Measurements from ENCODE around the gene HOXA10.

The HOXA10 gene

DNA sequence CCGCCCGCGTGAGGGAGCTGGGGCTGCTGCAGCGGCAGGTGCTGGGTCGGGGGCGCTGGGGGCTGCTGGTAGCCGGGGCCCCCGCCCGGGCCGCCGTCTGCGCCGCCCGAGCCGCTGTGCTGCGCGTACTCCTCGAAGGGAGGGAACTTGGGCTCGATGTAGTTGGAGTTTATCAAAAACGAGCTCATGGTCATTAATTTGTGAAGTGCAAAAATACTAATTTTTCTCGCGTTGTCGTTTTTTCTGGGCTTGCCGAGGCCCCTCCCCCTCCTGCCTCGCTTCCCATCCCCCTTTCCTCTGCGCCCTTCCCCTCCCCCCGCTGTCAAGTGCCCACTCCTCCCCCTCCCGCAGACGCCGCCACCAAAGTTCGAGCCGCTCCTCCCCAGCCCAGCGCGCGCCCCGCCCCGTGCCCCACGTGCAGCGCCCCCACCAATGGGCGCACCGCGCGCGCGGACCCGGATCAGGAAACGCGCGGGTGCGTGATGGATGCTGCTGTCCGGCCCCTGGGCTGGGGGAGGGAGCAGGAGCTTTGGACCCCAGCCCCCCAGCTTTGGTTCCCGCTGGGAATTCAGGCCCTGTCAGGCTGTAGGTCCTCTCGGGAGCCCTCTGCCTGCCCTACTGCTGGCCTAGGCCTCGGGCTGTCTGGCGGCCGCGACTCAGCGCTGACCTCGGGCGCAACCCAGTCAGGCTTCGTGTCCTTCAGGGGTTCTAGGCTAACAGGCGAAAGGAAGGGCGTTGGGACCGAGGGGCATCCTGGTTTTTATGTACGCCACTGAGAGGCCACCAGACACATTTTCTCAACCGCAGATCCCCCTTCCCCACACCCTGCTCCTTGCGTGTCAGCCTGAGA is 43.4 kb downstream of the HOXA10 start, which contains the start of gene HOXA4:
Gene HOXA4, minus strand, starts transcription at position 218 of the 850 bp plus-strand sequence. Its CDS starts 24 bp downstream, at position 194.
- DNase-seq (ENCODE audit: low read depth): no peak

GRCh38 chr7:27129729-27130539 is 44.2 kb downstream of the HOXA10 start:
- no peak for DNase-seq (ENCODE audit: low read depth)

- DNase-seq (ENCODE audit: low read depth): no peak
These were observed 45.1 kb downstream of the HOXA10 start for GRCh38 chr7:27128776-27129728.

GRCh38 chr7:27128034-27128433 is 46.1 kb downstream of the HOXA10 start:
- DNase-seq (ENCODE audit: low read depth): no peak

DNA sequence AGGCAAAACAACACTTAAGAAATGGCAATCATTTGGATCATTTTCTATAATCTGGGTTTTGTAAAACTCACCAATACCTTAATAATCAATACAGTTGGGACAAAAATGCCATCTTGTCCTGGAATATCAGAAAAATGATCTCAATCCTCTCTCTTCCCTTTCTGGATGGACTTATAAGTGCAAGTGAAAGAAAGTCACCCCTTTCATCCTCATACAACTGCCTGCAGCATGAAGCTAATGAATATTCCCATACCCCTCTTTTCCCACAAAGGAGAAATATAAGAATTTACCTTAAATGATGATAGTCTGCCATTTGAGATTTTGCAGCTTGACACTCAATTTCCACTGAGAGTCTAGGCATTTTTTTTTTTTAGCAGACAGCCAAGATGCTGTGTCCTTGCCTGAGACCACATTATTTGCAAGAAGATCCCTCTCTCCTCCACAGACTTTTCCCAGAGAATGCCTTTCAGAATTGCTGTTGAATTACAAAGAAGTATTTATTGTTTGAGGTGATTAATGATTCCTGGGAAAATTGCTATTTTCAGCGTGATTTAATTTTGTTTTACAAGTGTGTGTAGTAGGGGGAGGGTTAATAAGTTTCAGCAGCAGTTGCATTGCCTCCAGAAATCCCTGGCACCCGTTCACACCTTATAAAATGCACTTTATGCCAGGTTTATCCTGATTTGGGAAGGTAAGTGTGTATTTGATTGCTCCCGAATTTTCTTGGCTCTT is 47.4 kb downstream of the HOXA10 start:
- DNase-seq (ENCODE audit: low read depth): no peak

DNA sequence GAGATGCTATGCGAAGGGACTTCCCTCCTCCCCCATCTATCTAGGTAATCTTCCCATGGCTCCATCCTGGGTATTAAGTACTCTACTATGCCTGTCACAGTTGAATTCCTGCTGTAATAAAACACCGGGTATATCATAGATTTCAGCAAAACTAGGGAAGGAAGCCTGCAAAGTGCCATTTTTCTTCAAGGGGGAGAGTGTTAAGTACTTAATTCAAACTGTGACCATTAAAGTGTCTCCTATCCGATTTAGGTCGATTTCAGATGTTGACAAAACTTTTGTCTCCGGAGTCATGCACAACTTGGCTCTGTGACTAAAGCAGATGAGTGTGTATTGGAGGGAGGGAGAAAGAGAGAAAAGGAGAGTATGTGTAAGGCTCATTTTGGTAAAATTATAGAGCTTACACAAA is 48.1 kb downstream of the HOXA10 start:
- no peak for DNase-seq (ENCODE audit: low read depth)

DNA sequence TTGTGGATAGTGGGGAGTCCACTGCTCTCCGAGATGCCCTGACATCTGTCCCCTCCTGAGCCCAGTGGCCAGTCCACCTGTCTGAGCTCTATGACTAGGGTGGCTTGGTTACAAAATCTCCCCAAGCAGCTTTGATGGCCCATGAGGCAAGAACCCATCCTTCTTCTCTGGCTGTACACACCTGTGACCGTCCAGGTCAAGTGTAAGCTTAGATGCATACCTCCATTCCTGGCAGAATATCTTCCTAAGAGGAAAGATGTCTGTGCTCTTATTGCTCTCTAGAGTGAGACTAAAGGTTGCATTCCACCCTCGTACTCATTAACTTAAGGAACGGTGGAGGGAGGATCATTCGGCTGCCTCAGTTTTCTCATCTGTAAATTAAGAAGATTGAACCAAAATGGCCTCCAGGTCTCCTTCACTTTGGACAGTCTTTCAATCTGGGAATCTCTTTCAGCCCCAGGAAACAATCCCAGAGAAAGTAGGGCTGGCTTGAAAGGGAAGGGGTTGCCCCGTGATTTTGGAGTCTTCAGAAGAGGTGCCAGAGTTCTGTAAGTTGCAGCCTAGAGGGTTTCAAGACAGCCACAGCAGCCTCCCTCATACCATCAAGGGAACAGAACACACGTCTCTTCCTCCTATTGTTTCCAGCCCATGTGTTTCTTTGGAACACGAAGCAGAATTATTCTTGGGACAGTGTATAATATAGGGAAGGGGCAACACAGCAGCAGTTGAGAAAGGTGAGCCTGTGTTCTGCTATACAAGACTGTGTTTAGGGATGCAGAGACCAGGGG is 49.0 kb downstream of the HOXA10 start:
- DNase-seq (ENCODE audit: low read depth): no peak

GRCh38 chr7:27124096-27124901 is 49.8 kb downstream of the HOXA10 start:
- DNase-seq (ENCODE audit: low read depth): no peak

DNA sequence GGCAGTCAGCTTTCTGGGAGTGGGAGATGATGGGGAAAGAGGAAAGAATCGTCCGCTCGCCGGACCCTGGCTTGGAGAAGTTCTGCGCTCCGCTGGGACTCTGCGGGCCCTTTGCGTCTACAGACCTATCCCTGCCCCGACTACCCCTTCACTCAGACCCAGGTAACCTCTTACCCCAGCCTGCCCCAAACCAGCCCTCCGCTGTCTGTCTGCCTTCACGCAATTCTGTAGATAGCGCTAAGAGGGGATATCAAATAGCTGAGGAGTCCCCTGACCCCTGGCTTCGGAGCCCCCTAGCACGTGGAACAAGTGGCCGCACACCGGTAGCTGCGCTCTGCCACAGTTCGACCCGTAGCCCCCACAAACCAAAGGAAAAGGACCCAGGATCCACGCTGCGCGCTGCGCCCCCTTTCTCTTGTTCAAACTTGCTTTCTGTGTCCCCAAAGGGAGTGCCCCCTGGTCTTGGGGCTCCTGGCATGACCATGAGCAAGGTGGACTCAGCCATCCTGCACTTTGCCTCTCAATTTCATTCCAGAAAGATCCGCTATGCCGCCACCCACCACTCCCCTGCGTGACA is 50.6 kb downstream of the HOXA10 start:
- no peak for DNase-seq (ENCODE audit: low read depth)

GRCh38 chr7:27123007-27123476 is 51.1 kb downstream of the HOXA10 start:
- DNase-seq (ENCODE audit: low read depth): no peak

- DNase-seq (ENCODE audit: low read depth): no peak
These were observed 51.8 kb downstream of the HOXA10 start for GRCh38 chr7:27122077-27122910.

DNA sequence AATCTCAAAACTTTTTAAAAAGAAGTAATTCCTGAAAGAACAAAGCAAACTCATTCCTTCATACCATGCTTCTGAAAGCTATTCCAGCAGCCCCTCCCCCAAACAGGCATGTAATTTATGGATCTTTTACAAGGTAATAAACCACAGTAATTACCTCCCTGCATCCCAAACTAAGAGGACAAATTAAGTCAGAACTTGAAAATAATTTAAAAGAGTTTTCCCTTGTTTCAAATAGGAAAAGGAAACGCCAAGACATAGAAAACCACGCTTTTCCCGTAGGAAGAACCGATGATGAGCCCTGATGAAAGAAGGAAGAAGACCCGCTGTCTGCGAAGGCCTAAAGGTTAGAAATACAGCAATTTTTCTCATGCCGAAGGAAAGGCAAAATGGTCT is 52.4 kb downstream of the HOXA10 start:
- no peak for DNase-seq (ENCODE audit: low read depth)
